ENCODE measurements around the gene GSTCD. TPM values are rescaled to one million over a fixed set of nuclear protein-coding genes. Genes with fewer than 3 reads are reported as not detected.
"Not testable (repeated sequence)": the region's sequence is repeated elsewhere in the genome, so short reads cannot be mapped to it uniquely, and the experiment has no call there.

The GSTCD gene
- total RNA-seq, 2 donors from 2014 or later: 6.4 to 7.8 TPM

DNA sequence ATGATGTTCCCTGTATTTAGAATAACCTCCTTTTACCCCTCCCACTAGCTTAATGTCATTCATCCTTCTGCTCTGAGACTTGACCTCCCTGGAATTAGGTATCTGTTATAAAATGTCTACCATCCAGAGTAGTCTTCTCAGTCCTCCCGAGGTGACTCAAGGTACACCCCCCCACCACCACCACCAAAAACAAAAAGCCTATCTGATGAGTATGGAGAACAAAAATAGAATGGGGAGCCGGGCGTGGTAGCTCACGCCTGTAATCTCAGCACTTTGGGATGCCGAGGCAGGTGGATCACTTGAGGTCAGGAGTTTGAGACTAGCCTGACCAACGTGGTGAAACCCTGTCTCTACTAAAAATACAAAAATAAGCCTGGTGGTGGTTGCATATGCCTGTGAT lies 139.8 kb downstream of the GSTCD start:
- DNase-seq; intact Hi-C loops (cut with DNase I, micrococcal nuclease); ATAC-seq: not testable (repeated sequence)

DNA sequence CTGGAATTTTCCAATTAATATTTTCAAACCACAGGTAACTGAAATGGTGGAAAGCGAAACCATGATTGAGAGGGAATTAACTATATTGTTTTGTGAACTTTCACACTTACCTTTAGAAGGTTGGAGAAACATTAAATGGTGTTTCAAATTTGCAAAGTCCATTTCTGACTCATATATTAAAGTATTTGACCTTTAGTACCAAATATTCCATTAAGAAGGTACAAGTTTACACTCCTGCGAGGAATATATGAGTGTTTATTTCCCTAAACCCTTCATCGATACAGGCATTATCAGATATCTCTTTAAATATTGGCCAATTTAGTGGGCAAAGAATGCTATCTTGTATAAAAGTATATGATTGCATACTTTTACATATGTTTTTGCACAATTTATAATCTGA lies 142.6 kb downstream of the GSTCD start:
- intact Hi-C loops (cut with DNase I, micrococcal nuclease): no loop called here
- ATAC-seq (no peak), DNase-seq (no peak)

DNA sequence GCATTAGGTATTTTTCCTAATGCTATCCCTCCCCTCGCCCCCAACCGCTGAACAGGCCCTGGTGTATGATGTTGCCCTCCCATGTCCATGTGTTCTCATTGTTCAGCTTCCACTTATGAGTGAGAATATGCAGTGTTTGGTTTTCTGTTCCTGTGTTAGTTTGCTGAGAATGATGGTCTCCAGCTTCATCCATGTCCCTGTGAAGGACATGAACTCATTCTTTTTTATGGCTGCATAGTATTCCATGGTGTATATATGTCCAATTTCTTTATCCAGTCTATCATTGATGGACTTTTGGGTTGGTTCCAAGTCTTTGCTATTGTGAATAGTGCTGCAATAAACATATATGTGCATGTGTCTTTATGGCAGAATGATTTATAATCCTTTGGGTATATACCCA lies 143.6 kb downstream of the GSTCD start:
- ATAC-seq; DNase-seq; intact Hi-C loops (cut with DNase I, micrococcal nuclease): not testable (repeated sequence)

DNA sequence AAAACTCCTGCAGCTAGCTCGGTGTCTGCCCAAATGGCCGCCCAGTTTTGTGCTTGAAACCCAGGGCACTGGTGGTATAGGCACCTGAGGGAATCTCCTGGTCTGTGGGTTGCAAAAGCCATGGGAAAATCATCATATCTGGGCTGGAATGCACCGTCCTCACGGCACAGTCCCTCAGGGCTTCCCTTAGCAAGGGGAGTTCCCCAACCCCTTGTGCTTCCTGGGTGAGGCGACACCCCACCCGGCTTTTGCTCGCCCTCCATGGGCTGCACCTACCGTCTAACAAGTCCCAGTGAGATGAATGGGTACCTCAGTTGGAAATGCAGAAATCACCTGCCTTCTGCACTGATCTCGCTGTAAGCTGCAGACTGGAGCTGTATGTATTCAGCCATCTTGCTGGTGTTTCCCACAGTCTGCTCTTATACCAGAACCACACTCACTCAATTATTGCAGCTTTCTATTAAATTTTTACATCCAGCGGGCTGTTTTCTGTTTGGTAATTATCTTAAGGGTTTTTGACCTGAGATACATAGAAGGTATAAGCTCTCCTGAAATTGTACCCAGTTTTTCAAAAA lies 150.0 kb downstream of the GSTCD start:
- no peak for DNase-seq
- no peak for ATAC-seq
- intact Hi-C loops (cut with DNase I, micrococcal nuclease): no loop called here

DNA sequence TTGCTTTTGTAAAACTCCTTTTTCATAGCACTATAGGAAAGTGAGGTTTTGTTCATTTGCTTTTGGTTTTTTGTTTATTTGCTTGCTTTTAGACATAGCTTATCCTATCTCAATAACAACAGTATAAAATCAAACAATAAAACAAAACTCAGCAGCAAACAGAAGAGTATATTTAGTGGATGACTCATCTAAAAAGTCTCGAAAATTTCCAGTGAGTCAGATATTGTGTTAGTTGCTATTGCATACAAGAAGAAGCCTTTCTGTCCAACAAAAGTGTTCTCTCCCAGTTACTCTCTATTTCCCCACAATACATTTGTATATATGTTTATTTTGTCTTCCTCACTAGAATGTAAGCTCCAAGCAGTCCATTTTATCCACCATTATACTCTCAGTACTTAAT lies 150.6 kb downstream of the GSTCD start:
- DNase-seq (no peak), ATAC-seq (no peak)
- intact Hi-C loops (cut with DNase I, micrococcal nuclease): no loop called here

- ATAC-seq: no peak
- no peak for DNase-seq
- intact Hi-C loops (cut with DNase I, micrococcal nuclease): no loop called here
These were observed 162.4 kb downstream of the GSTCD start for GRCh38 chr4:105870963-105871362.

DNA sequence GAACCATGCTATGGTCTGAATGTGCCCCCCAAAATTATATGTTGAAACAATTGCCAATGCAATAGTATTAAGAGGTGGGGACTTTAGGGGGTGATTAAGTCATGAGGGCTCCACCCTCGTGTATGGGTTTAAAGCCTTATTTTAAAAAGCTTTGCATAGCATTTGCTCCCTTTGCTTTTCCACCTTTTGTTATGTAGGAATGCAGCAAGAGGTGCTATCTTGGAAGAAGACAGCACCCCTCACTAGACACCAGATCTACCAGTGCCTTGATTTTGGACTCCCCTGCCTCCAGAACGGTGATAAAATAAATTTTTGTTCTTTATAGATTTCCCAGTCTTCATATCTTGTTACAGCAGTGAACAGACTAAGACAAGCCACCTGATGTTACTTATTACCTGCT lies 163.4 kb downstream of the GSTCD start:
- DNase-seq: no peak
- intact Hi-C loops (cut with DNase I, micrococcal nuclease): no loop called here
- no peak for ATAC-seq

DNA sequence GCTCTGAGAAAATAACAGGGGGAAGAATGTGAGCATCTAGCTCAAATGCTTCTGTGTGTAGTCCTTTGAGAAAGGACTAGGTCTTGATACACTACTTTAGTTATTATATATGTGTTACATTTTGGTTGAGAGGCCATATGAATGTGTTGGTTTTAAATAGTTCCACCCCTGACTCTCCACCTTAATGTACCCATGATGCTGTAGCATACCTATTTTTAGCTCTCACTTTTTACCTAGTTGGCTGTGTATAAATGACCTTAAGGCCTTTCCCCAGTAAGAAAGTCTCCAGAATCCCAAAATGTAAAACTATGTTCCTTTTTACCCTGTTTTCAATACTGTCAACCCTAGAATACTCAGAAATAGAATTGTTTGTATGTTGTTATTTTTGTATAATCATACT lies 166.6 kb downstream of the GSTCD start:
- DNase-seq (no peak), ATAC-seq (no peak)
- intact Hi-C loops (cut with DNase I, micrococcal nuclease): no loop called here

- intact Hi-C loops (cut with DNase I, micrococcal nuclease): no loop called here
- DNase-seq: no peak
- no peak for ATAC-seq
These were observed 170.1 kb downstream of the GSTCD start for GRCh38 chr4:105878668-105879067.

DNA sequence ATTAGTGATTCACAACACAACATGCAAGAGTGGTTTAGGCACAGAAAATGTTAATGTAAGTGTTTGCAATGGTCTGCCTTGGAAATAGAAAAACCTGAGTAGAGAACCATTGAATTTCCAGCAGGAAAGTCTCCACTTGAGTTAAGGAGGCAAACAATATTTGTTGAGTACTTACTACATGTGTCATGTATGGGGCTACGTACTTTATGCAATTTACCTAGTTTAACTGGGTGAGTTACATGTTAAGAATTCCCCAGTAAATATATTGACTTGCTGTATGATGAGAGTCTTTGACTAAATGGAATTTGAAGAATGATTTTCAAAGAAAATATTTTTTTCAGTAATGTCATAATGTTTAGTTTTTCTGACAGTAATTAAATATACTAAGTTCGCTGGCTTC lies 178.9 kb downstream of the GSTCD start:
- intact Hi-C loops (cut with DNase I, micrococcal nuclease): no loop called here
- DNase-seq: no peak
- ATAC-seq: no peak

DNA sequence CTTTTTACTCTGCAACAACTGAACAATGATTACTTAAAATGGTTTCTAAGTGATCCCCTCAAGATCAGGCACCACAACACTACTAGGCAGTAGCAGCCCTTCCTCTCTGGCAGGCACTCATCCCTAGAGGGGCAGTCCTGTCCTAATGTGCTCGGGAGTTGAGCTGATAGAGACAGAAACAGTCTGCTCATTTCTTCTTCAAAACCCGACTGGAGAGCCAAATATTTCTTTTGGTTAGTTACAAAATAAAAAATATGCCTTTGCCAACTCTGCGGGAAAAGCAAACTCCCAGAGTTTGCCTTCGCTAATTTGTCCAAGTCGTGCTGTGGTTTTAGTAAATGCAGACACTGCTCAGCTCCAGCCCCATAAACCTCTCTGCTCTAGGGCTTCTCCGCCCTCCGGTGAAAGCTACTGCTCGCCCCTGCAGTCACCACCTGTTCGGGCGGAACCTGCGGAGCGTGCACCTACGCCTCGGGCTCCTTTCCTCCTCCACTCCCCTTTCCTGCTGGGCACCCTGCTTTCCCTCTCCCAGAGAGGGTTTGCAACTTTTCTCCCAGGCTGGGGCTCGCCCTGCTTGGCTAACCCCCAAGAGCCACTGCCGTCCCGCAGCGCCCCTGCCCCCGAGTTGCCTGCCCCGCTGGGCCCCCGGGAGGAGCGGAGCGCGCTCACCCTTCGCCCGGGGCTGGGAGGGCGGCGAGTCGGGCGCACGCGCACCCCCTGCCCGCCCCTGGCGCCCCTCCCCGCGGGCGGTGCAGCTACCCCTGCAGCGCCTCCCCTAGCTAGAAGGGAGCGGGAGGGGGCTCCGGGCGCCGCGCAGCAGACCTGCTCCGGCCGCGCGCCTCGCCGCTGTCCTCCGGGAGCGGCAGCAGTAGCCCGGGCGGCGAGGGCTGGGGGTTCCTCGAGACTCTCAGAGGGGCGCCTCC lies 186.3 kb downstream of the GSTCD start, which contains the start of gene NPNT:
TSS of gene NPNT (plus strand) at position 812 of the 923 bp plus-strand sequence. CDS start 182 bp downstream, outside the sequence.
- ATAC-seq: peak; percentile 75
- intact Hi-C loops (cut with DNase I, micrococcal nuclease): no loop called here
- DNase-seq: peak; percentile 53 to 67

DNA sequence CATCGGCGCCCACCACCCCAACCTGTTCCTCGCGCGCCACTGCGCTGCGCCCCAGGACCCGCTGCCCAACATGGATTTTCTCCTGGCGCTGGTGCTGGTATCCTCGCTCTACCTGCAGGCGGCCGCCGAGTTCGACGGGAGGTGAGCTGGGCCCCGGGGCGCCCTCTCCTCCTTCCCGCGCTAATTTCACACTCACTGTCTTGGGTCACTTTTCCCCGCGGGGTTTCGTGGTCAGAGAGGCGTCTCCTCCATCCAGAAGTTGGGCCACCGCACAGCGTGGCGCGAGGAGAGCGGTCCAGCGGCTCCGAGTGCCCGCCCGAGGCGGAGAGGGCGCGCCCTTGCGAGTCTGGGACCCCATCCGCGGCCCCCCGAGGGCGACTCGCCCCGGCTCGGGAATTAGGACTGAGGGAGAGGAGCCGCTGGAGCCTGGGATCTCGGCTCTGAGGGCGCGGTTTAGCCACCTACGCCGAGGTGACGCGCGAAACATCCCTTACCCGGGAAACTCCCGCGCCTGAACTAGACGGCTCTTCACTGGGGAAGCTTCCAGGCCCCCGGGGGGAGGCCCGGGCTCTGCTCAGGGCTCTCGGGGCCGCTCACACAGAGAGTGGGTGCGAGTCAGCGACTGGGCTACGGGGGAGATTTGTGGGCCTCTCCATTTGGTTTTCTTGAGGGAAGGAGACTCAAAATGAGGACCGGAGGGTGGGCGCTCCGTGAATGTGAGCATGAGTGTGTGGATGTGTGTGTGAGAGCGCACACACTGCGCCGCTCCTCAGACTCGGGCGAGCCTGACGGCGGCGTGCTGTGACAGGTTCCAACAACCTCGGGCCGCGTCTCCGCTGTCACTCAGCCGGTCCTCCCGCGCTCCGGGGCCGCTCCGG lies 187.2 kb downstream of the GSTCD start:
- peak; percentile 51 to 64 for DNase-seq
- peak; percentile 65 for ATAC-seq
- intact Hi-C loops (cut with DNase I, micrococcal nuclease): no loop called here

GRCh38 chr4:105896461-105896942 lies 187.9 kb downstream of the GSTCD start:
- DNase-seq: no peak
- ATAC-seq: peak; percentile 44
- intact Hi-C loops (cut with DNase I, micrococcal nuclease): no loop called here

Other genes with a start within 250 kb of the GSTCD start
- gene PPA2, start 234.7 kb upstream of the GSTCD start, total RNA-seq: 100 to 1,000 TPM; 122 to 142 TPM
- 10 to 100 TPM; 11.6 to 23.7 TPM for gene ARHGEF38, start 156.2 kb upstream of the GSTCD start, total RNA-seq
- gene INTS12, start 95 bp upstream of the GSTCD start, total RNA-seq: 10 to 100 TPM; 13.2 to 15.2 TPM
- gene NPNT, start 186.7 kb downstream of the GSTCD start, total RNA-seq: 10 to 100 TPM; 30.6 to 40.9 TPM